ENCODE measurements around the gene HDAC5. TPM values are rescaled to one million over a fixed set of nuclear protein-coding genes. Genes with fewer than 3 reads are reported as not detected.

HDAC5 gene
- total and polyA plus RNA-seq, 5 experiments from 2014 or later: 25.3 to 73.8 (median 41.8) TPM

DNA sequence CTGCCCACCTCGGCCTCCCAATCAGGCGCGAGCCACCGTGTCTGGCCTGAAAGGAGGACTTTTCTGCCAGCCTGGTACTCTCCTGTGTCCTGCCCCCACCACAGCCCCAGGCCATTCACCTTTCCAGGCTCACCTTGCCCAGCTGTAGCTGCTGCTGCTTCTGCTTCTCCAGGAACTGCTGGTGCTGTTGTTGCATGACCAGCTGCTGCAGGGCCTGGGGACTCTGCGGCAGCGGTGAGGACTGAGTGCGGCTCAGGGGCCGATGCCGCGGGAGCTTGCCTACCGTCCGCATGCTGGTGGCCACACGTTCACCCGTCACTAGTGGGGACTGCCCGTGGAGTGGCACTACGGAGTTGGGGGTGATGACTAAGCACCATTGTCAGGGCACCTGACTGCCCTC lies 35.2 kb downstream of the HDAC5 start:
- Mint-ChIP-seq H3K4me1 (peaks cover 6 to 9% (median 7%) of the 10 kb centered on the region in 4 donors), H3K36me3 (peaks cover 0 to 54% (median 3%) of the 10 kb centered on the region in 3 donors), H3K27me3 (no peaks in the 10 kb centered on the region), H3K27ac (peak overlapping the region in 4 of 10 donors; percentile 22 to 84 (median 58)), H3K4me3 (no peak overlapping the region), H3K9me3 (no peaks in the 10 kb centered on the region)
- ATAC-seq (no peak), DNase-seq (no peak)
- POLR2A ChIA-PET: interaction anchor here (0.8 kb wide), 1 partner anchor 35 kb away, joined by 3 read pairs; the partner anchor contains the start of gene HDAC5

DNA sequence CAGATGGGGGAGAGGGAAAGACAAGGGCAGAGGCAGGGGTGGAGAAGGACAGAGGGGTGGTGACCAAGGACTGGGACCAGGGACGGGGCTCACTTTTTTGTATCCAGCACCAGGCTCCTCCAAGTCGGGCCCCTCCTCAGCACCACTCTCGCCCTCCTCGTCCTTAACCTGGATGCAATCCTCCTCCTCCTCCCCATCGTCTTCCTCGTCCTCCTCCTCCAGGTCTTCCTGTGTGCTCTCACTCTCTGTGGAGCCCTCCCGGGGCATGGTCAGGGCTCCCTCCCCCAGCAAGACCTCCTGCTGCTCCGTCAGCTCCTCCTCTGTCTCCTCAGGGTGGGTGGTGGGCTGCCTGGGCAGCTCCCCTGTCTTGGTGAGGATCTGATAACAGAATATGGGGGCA lies 36.1 kb downstream of the HDAC5 start:
- Mint-ChIP-seq H3K9me3 (no peaks in the 10 kb centered on the region), H3K27me3 (no peaks in the 10 kb centered on the region), H3K27ac (peak overlapping the region in 2 of 10 donors; percentile 51 to 52), H3K4me1 (peaks cover 6 to 8% (median 7%) of the 10 kb centered on the region in 4 donors), H3K4me3 (no peak overlapping the region), H3K36me3 (peaks cover 0 to 54% (median 3%) of the 10 kb centered on the region in 3 donors)
- ATAC-seq (no peak), DNase-seq (no peak)
- POLR2A ChIA-PET: no interaction called here

DNA sequence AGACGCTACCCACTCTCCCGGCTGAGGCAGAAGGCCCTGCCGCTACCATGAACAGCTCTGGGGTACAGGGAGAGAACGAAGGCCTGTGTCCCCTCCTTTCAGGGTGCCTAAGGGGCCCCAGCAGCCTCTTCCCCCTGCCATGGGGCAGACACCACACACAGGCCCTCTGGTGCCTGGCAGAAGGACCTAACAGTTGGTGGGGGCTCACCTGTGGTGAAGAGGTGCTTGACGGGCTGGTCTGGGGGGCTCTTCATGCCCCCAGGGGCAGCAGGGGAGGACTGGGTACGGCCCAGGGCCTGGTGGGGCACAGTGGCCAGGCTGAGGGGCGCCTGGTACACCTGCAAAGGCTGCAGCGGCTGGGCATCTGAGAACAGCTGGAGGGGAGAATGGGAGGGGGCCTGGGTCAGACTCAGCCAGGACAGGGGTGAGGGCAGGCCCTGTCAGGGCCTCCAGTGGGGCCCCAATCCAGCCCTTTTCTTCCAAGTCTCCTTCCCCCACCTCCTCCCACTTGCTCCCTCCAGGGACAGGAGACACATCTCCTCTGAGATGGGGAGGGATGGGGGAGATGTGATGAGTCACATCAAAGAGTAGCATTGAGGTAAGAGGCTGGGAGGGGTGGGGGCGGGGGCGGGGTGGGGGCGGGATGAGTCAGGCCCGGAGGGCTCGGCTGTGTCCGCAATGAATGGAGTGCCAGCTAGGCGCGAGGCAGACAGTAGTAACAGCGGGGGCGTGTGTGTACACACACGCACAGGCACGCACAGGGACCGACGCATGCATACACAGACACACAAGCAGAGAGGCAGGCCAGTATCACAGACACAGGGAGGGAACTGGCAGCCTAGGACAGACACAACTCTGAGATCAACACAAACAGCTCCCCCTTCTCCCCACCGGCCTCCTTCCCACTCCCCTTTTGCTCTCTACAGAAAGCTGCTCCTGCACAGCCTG lies 36.8 kb downstream of the HDAC5 start:
- peaks cover 6 to 8% (median 7%) of the 10 kb centered on the region in 4 donors for H3K4me1 Mint-ChIP-seq
- H3K36me3 Mint-ChIP-seq: peaks cover 0 to 56% (median 3%) of the 10 kb centered on the region in 3 donors
- no peaks in the 10 kb centered on the region for H3K27me3 Mint-ChIP-seq
- ATAC-seq (peak; percentile 30 to 36), DNase-seq (no peak)
- POLR2A ChIA-PET: no interaction called here
- H3K9me3 Mint-ChIP-seq: no peaks in the 10 kb centered on the region
- peak overlapping the region in 2 of 10 donors; percentile 80 to 87 for H3K27ac Mint-ChIP-seq
- H3K4me3 Mint-ChIP-seq: no peak overlapping the region

DNA sequence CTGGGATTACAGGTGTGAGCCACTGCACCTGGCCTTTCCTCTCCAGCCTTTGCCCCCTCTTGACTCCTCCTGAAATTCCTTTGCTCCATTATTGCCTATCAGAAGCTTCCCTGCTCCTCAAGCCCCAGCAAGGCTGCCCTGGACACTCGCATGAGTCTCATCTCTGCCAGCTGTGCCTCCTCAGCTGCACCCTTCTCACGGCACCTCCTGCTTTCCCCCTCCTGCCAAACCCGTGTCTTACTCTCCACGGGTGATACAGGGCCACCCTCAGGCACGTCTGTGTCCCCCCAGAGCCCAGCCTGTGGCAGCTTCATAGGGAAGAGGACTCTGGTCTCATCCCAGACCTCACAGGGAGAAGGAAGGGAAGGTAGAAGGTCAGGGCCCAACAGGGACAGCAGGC lies 37.5 kb downstream of the HDAC5 start:
- no peak for DNase-seq
- peaks cover 6 to 8% (median 7%) of the 10 kb centered on the region in 4 donors for H3K4me1 Mint-ChIP-seq
- ATAC-seq: no peak
- peaks cover 0 to 54% (median 0%) of the 10 kb centered on the region in 3 donors for H3K36me3 Mint-ChIP-seq
- H3K27me3 Mint-ChIP-seq: no peaks in the 10 kb centered on the region
- POLR2A ChIA-PET: no interaction called here
- no peak overlapping the region for H3K4me3 Mint-ChIP-seq
- peak overlapping the region in 4 of 10 donors; percentile 15 to 80 (median 72) for H3K27ac Mint-ChIP-seq
- H3K9me3 Mint-ChIP-seq: no peaks in the 10 kb centered on the region

DNA sequence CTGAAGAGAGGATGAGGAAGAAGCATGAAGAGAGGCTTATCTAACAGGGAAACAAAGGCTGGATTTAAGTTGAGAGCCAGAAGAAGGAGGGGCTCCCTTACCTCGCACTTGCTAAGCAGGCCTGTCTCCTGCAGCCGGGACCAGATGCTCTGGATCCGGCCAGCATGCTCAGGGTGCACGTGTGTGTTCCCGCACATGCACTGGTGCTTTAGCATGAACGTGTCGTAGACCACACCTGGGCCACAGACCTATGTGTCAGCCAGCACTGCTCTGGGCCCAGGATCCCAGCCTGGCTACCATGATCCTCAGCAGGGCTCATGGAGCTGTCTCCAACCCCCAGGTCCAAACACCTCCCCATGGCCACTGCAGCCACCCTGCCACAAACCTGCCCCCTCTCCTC lies 38.5 kb downstream of the HDAC5 start:
- Mint-ChIP-seq H3K4me3 (no peak overlapping the region), H3K4me1 (peaks cover 6 to 8% (median 7%) of the 10 kb centered on the region in 4 donors), H3K36me3 (peaks cover 0 to 55% (median 0%) of the 10 kb centered on the region in 3 donors), H3K27ac (peak overlapping the region in 2 of 10 donors; percentile 37 to 83), H3K9me3 (no peaks in the 10 kb centered on the region), H3K27me3 (no peaks in the 10 kb centered on the region)
- no peak for ATAC-seq
- POLR2A ChIA-PET: interaction anchor here (0.7 kb wide), 1 partner anchor 1087 kb away, joined by 3 read pairs; no protein-coding TSS in a partner anchor
- no peak for DNase-seq

DNA sequence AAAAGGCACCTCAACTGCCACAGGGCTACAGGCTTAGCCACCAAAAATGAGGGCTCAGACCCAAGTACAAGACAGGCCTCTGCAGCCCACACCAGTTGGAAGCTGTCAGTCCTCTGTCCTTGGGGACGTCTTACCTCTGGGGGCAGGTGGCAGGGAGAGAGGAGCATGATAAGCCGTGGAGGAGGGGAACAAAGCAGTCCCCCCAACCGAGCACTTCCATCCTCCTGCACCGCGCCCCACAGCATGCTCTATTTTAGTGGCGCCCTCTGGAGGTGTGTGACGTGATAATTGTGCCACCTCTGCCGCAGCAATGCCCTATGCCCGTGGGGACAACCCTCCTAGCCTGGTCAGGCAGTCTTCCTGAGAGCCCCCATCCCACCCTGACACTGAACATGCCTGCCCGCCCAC lies 39.3 kb downstream of the HDAC5 start:
- no peaks in the 10 kb centered on the region for H3K9me3 Mint-ChIP-seq
- no peaks in the 10 kb centered on the region for H3K27me3 Mint-ChIP-seq
- peaks cover 6 to 8% (median 7%) of the 10 kb centered on the region in 4 donors for H3K4me1 Mint-ChIP-seq
- DNase-seq: peak in 2 of 10 donors; percentile 12 to 68
- peaks cover 0 to 55% (median 0%) of the 10 kb centered on the region in 3 donors for H3K36me3 Mint-ChIP-seq
- H3K4me3 Mint-ChIP-seq: no peak overlapping the region
- POLR2A ChIA-PET: interaction anchor here (1.0 kb wide), 1 partner anchor 11 kb away, joined by 3 read pairs; no protein-coding TSS in a partner anchor
- peak overlapping the region in 1 of 10 donors; percentile 21 for H3K27ac Mint-ChIP-seq
- peak in 1 of 2 donors; percentile 45 for ATAC-seq

DNA sequence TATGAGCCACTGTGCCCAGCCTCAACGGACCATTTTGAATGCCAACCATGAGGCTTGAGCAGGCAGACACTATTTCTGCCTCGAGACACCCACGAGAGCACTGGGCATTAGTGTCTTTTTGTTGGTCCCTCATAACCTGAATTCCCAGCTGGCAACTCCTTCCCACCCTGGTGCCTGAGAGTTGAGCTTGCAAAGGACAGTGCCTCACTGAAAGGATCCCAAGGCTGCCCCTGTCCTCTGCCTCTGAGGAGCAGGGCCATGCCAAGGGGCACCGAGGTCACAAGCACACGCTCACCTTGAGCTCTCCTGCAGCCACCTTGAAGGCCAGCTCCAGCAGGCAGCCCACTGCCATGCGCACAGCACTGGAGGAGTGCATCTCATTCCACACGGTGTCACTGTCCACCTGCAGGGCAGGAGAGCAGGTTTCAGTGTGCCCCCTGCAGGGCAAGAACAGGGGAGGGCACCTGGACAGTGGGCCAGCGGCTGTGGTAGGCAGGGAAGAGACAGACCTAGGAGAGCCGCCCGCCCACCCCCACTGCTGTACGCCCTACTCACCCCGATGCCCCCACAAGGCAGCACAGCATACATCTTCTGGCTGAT lies 40.1 kb downstream of the HDAC5 start:
- Mint-ChIP-seq H3K27me3 (no peaks in the 10 kb centered on the region), H3K36me3 (peaks cover 0 to 53% (median 0%) of the 10 kb centered on the region in 3 donors), H3K4me3 (no peak overlapping the region), H3K27ac (peak overlapping the region in 4 of 10 donors; percentile 20 to 73 (median 31)), H3K4me1 (peaks cover 4 to 8% (median 5%) of the 10 kb centered on the region in 4 donors), H3K9me3 (no peaks in the 10 kb centered on the region)
- POLR2A ChIA-PET: interaction anchor here (1.0 kb wide), 1 partner anchor 12 kb away, joined by 3 read pairs; no protein-coding TSS in a partner anchor
- DNase-seq (peak in 1 of 10 donors; percentile 54), ATAC-seq (no peak)

DNA sequence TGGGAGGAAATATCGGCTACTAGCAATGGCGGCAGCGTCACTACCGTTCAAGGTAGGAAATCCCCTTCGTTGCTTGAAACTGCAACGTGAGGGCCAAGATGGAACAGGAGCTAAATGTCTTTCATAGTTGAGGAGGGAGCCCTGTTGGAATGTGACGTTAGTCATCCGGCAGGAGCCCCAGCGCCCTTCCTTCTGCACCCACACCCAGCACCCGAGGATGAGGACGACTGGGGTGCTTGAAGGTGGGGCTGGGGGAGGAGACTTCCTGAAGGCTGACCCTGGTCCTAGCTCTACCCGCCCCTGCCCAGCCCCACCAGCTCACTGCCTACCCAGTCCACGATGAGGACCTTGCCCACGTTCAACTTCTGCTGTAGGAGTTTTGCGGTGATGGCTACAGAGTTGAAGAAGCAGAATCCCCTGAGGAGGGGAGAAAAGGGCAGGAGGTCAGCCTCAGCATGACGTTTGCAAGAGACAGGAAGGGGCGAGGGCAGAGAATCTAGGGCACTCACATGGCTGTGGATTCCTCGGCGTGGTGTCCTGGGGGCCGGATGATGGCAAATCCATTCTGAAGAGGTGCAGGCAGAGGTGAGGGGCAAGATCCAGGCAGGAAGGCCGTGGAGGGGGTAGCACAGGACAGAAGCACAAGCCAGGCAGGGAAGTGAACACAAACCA lies 41.0 kb downstream of the HDAC5 start:
- POLR2A ChIA-PET: no interaction called here
- ATAC-seq: no peak
- H3K36me3 Mint-ChIP-seq: peaks cover 0 to 50% (median 0%) of the 10 kb centered on the region in 3 donors

DNA sequence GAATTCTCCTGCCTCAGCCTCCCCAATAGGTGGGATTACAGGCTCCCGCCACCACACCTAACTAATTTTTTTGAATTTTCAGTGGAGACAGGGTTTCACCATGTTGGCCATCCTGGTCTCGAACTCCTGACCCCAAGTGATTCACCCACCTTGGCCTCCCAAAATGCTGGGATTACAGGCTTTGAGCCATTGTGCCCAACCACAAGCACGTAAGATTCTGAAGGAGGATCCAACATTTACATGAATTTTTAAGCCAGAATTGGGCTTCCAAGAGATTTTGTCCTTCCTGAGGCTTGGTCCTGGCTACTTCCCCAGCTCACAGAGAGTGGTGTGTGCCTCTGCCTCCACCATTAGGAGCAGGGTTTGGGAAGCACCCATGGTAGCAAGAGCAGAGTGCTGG lies 41.8 kb downstream of the HDAC5 start:
- no peaks in the 10 kb centered on the region for H3K27me3 Mint-ChIP-seq
- POLR2A ChIA-PET: no interaction called here
- ATAC-seq (no peak), DNase-seq (no peak)
- peaks cover 0 to 52% (median 0%) of the 10 kb centered on the region in 3 donors for H3K36me3 Mint-ChIP-seq
- H3K4me1 Mint-ChIP-seq: peaks cover 0 to 4% (median 0%) of the 10 kb centered on the region in 4 donors
- no peaks in the 10 kb centered on the region for H3K9me3 Mint-ChIP-seq
- H3K27ac Mint-ChIP-seq: no peak overlapping the region
- no peak overlapping the region for H3K4me3 Mint-ChIP-seq

More for the DNA sequence above, 41.0 kb downstream of the HDAC5 start:
- Mint-ChIP-seq H3K27me3 (no peaks in the 10 kb centered on the region), H3K9me3 (no peaks in the 10 kb centered on the region), H3K27ac (peak overlapping the region in 2 of 10 donors; percentile 32 to 73), H3K4me3 (peak overlapping the region in 1 of 10 donors; percentile 8), H3K4me1 (peaks cover 2 to 6% (median 4%) of the 10 kb centered on the region in 4 donors)
- peak in 1 of 10 donors; percentile 22 for DNase-seq

DNA sequence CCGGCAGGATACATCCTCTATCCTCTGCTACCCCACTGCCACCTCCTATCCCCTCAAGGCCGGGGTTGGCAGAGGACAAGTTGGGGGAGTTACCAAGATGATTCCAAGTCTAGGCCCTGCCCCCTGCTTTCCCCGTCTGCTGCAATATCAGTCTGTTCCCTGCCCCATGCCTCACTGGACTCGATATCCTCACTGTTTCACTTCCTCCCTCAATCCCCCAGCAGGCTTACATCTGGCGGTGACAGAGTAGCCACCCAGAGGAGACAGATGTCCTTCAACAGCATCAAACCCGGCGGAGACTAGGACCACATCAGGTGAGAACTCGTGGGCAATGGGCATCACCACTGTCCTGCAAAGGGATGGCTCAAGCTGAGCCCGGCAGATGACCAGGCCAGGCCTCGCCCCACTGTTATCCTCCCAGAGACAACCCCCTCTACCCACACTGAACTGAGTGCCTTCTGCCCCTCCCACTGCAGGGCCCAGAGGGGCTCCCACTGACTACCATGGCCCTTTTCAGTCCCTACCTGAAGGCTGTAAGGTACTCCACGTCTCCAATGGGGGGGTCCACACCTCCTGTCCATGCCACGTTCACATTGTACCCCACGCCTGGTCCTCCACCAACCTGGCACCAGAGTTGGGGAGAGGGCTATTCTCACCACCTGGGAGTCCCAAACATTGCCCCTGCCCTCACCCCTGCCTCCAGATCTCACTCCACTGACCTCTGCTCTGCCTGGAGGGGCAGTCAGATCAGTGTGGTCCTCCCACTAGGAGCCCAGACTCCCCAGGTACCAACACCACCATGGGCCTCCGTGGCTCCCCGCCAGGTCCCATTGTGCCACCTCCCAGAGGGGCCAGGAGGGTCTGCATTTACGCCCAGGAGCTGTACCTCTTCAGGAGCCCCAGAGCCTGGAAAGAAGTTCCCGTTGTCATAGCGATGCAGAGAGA lies 43.3 kb downstream of the HDAC5 start:
- no peaks in the 10 kb centered on the region for H3K27me3 Mint-ChIP-seq
- no peaks in the 10 kb centered on the region for H3K9me3 Mint-ChIP-seq
- DNase-seq (no peak), ATAC-seq (no peak)
- H3K4me3 Mint-ChIP-seq: peak overlapping the region in 1 of 10 donors; percentile 14
- POLR2A ChIA-PET: no interaction called here
- peaks cover 0 to 56% (median 0%) of the 10 kb centered on the region in 3 donors for H3K36me3 Mint-ChIP-seq
- peak overlapping the region in 6 of 10 donors; percentile 29 to 80 (median 69) for H3K27ac Mint-ChIP-seq
- H3K4me1 Mint-ChIP-seq: peaks cover 0 to 9% (median under 1%) of the 10 kb centered on the region in 4 donors

DNA sequence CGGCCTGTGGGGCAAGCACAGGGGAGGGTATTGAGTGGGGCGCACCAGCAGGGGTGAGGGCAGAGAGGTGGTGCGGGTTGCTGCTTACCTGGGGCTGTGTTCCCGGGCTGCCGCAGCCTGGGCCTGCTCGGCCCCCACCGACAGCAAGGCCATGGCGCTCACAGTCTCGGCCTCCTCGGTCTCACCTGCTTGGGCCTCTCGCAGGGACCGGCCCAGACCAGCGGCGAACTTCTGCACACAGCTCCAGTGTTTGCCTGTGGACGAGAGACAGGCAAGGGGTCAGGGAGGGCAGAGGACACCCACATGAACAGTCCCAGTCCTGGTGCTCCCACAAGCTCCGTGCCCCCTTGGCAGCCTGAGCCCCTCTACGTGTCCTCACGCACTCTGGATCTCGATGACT lies 45.0 kb downstream of the HDAC5 start:
- H3K36me3 Mint-ChIP-seq: peaks cover 0 to 49% (median 0%) of the 10 kb centered on the region in 3 donors
- H3K4me1 Mint-ChIP-seq: peaks cover 1 to 10% (median 6%) of the 10 kb centered on the region in 4 donors
- H3K9me3 Mint-ChIP-seq: no peaks in the 10 kb centered on the region
- POLR2A ChIA-PET: interaction anchor here (0.8 kb wide), 1 partner anchor 45 kb away, joined by 3 read pairs; the partner anchor contains the start of gene HDAC5
- ATAC-seq (no peak), DNase-seq (no peak)
- no peak overlapping the region for H3K4me3 Mint-ChIP-seq
- H3K27ac Mint-ChIP-seq: no peak overlapping the region
- H3K27me3 Mint-ChIP-seq: no peaks in the 10 kb centered on the region

Data from naive thymus-derived CD8-positive, alpha-beta T cell (primary cell).